ENCODE results near the gene ADD3.

ADD3 gene

GRCh38 chr10:110158051-110159005, 150.5 kb downstream of the ADD3 start:
- H3K27ac ChIP-seq = no peak overlapping the region
- DNase-seq = no peak
- no peaks in the 10 kb centered on the region for H3K9me3 ChIP-seq (ENCODE audit: severe bottlenecking)
- H3K27me3 ChIP-seq (ENCODE audit: insufficient read depth, low read depth, severe bottlenecking) = no peaks in the 10 kb centered on the region
- H3K4me3 ChIP-seq (ENCODE audit: low read depth, low read length) = no peak overlapping the region
- TF ChIP-seq, protein P1, sequence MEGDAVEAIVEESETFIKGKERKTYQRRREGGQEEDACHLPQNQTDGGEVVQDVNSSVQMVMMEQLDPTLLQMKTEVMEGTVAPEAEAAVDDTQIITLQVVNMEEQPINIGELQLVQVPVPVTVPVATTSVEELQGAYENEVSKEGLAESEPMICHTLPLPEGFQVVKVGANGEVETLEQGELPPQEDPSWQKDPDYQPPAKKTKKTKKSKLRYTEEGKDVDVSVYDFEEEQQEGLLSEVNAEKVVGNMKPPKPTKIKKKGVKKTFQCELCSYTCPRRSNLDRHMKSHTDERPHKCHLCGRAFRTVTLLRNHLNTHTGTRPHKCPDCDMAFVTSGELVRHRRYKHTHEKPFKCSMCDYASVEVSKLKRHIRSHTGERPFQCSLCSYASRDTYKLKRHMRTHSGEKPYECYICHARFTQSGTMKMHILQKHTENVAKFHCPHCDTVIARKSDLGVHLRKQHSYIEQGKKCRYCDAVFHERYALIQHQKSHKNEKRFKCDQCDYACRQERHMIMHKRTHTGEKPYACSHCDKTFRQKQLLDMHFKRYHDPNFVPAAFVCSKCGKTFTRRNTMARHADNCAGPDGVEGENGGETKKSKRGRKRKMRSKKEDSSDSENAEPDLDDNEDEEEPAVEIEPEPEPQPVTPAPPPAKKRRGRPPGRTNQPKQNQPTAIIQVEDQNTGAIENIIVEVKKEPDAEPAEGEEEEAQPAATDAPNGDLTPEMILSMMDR (IDR thresholded peaks at IDR 0.05; ENCODE audit: low read depth, low read length) = no peak
- H3K36me3 ChIP-seq = no peaks in the 10 kb centered on the region

GRCh38 chr10:110160081-110160480, 152.3 kb downstream of the ADD3 start:
- Histone ChIP-seq H3K36me3 (no peaks in the 10 kb centered on the region), H3K9me3 (ENCODE audit: severe bottlenecking) (no peaks in the 10 kb centered on the region), H3K4me3 (ENCODE audit: low read depth, low read length) (no peak overlapping the region), H3K27ac (no peak overlapping the region), H3K27me3 (ENCODE audit: insufficient read depth, low read depth, severe bottlenecking) (no peaks in the 10 kb centered on the region)
- no peak for DNase-seq
- TF ChIP-seq, protein P1 (IDR thresholded peaks at IDR 0.05; ENCODE audit: low read depth, low read length) = no peak

DNA sequence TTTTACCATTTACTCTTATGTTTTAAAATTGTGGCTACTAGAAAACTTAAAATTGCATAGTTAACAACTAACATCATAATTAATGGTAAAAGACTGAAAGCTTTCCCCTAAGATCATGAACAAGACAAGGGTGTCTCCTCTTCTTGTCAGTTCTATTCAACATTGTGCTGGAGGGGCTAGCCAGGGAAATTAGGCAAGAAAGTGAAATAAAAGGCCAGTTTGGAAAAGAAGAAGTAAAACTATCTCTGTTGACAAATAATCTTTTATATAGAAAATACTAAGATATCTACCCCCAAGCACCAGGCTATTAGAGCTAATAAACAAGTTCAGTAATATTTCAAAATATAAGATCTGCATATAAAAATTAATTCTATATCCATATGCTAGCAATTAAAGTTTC, 152.7 kb downstream of the ADD3 start:
- no peaks in the 10 kb centered on the region for H3K36me3 ChIP-seq
- H3K9me3 ChIP-seq (ENCODE audit: severe bottlenecking) = no peaks in the 10 kb centered on the region
- no peaks in the 10 kb centered on the region for H3K27me3 ChIP-seq (ENCODE audit: insufficient read depth, low read depth, severe bottlenecking)
- no peak overlapping the region for H3K27ac ChIP-seq
- DNase-seq = no peak
- no peak overlapping the region for H3K4me3 ChIP-seq (ENCODE audit: low read depth, low read length)
- TF ChIP-seq, protein P1 (IDR thresholded peaks at IDR 0.05; ENCODE audit: low read depth, low read length) = no peak

DNA sequence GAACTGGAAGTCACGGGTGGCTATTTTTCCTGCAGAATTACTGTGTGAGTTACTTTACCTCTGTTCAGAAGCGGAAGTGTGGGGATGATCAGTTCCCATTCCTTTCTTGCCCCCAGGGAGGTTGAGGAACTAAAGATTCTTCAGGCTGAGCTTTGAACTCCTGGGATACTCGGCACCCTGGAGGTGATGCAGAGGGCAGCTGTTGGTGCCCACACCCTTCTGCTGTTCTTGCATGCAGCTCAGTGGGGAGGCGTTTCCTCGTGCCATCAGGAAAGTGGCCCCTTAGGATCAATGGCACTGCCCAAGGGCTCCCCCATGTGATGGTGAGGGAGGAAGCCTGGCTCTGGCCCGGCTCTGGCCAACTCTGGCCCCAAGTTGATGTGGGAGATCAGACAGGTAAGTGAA, 155.0 kb downstream of the ADD3 start:
- Histone ChIP-seq H3K9me3 (ENCODE audit: severe bottlenecking) (no peaks in the 10 kb centered on the region), H3K27ac (no peak overlapping the region), H3K4me3 (ENCODE audit: low read depth, low read length) (no peak overlapping the region), H3K27me3 (ENCODE audit: insufficient read depth, low read depth, severe bottlenecking) (no peaks in the 10 kb centered on the region), H3K36me3 (no peaks in the 10 kb centered on the region)
- DNase-seq = peak; percentile 37
- TF ChIP-seq, protein P1 (IDR thresholded peaks at IDR 0.05; ENCODE audit: low read depth, low read length) = peak; percentile 31; the same call in 1 of the 2 replicates

- no peaks in the 10 kb centered on the region for H3K27me3 ChIP-seq (ENCODE audit: insufficient read depth, low read depth, severe bottlenecking)
- no peak for DNase-seq
- no peak overlapping the region for H3K27ac ChIP-seq
- H3K9me3 ChIP-seq (ENCODE audit: severe bottlenecking) = no peaks in the 10 kb centered on the region
- H3K36me3 ChIP-seq = no peaks in the 10 kb centered on the region
- TF ChIP-seq, protein P1 (IDR thresholded peaks at IDR 0.05; ENCODE audit: low read depth, low read length) = no peak
- no peak overlapping the region for H3K4me3 ChIP-seq (ENCODE audit: low read depth, low read length)
Measured at GRCh38 chr10:110163192-110163773, 155.5 kb downstream of the ADD3 start.
